HG03103 (cell line): ENCODE data around the gene PSMD13.
"Not testable (repeated sequence)": the region's sequence is repeated elsewhere in the genome, so short reads cannot be mapped to it uniquely, and the experiment has no call there.

Experiments used
- ATAC-seq: cut with Tn5 transposase; IDR thresholded peaks from one replicate; pipeline ENCODE4 v1.9.1; 2021; ENCODE audit warnings: low read depth; ENCODE audit not compliant: unreplicated experiment

PSMD13 gene

DNA sequence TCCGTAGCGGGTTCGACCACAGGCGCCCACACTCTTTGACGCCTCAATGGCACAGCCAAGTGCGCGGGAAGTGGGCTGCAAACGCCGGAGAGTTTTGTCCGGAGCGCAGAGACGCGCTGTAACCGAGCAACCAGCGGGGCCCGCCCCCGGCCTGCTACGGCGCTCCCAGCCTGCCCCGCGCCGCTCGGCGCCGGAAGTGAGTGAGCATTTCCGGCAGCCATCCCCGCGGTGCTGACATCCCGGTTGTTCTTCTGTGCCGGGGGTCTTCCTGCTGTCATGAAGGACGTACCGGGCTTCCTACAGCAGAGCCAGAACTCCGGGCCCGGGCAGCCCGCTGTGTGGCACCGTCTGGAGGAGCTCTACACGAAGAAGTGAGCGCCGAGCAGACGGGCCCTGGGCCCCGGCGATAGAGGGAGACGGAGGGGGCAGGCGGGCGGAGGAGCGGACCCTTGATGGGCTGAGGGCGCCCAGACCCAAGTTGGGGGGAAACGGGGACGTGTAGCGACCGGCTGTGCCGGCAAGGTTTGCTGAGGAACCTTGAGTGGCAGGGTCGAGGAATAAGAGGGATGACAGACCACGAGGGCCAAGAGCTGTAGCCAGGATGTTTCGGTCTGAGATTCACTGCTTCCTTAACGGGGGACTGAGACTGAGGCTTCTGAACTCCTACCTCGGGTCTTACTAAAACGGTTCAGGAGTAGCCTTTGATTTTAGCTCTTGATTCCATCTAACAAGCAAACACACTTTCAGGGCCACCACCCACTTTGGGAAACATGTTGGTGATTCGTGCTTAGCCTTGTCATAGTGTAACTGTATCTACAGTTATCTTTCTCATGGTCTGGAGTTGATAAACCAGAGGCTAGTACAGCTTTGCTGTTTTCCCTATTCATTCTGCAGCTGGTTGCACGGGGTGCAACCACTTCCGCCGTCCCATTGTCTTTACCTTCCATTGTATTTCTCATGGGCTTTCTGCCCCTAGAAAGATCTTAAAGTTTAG is at the start of gene PSMD13:
TSS of gene PSMD13 (plus strand) at position 203 of the 994 bp plus-strand sequence. CDS start at position 277, 74 bp downstream.
- ATAC-seq, result peak; percentile 63

DNA sequence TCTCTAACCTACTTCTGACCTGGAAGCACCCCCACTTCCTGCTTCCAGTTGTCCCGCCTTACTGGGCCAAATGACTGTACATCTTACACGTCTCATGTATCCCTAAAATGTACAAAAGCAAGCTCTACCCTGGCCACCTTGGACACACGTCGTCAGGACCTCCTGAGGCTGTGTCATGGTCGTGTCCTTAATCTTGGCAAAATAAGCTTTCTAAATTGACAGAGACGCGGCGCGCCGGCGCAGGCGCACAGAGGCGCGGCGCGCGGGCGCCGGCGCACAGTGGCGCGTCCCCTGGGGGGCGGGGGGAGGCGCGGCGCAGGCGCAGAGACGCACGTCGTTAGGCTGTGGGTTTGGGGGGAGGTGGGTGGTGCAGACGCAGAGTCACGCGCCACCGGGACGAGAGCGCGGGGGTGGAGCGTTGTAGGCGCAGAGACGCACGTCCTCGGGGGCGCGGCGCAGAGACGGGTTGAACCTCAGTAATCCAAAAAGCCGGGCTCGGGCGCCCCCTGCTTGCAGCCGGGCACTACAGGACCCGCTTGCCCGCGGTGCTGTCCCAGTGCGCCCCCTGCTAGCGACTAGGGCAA is 47.5 kb upstream of the PSMD13 start:
- peak; percentile 38 for ATAC-seq

DNA sequence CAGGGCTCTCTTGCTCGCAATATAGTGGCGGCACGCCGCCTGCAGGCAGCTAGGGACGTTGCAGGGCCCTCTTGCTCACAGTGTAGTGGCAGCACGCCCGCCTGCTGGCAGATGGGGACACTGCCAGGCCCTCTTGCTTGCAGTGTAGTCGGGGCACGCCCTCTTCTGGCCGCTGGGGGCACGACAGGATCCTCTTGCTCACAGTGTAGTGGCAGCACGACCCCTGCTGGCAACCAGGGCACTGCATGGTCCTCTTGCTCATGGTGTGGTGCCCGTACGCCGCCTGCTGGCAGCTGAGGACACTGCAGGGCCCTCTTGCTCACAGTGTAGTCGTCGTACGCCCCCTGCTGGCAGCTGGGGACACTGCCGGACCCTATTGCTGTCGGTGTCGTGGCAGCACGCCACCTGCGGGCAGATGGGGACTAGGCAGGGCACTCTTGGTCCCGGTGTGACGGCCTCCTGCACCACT is 46.9 kb upstream of the PSMD13 start:
- ATAC-seq, result peak; percentile 68

DNA sequence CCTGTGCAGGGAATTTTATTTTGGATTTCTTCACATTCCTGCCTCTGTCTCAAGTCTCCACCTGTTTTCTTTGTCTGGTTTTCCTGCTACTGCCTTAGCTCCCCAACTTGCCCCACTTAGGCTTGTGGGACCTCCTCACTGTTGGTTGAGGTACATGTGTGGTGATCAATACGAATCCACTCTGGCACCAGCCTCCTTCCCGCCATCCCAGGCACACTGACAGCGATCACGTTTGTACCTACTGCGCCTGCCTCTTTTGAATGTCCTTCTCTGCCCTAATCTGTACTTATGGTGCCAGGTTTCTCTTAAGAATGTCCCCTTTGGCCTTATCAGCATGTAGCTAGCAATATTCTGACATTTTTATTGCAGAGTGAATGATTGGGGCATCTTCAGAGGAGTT is 46.2 kb upstream of the PSMD13 start:
- ATAC-seq, result not testable (repeated sequence)

DNA sequence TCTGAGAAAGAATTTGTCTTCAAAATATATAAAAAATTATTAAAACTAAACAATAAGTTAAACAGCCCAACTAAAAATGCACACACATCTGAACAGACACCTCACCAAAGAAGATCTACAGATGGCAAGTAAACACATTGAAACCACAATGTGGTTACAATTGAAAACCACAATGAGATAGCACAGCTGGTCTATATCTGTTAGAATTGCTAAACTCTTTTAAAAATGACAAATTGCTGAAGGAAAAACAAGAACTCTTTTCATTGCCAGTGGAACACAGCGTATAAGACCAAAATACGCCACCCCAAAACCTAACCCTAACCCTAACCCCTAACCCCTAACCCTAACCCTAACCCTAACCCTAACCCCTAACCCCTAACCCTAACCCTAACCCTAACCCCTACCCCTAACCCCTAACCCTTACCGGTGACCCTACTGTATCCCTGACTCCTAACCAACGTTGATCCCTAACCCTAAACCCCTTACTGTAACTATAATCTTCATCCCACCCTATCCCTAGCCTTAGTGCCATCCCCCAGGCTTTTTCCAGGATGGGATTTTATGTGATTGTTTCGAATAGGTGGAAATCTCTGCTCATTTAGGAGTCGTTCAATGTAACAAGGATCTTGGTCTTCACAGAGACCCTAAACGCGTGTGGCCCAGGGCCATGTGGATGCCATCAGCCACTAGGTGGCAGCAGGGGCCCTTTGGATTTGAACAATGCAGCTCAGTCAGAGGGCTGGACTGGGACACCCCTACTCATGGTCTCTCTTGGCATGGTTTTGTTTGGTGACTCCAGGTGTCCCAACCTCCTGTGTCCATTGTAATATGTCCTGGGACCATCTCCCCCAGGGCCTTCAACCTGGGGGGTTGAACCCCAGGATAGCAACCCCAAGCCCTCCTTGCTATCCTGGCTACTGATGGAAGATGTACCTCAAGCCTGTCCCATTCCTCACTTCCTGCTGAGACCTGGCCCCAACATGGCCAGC is 45.0 kb upstream of the PSMD13 start:
- ATAC-seq, result not testable (repeated sequence)

DNA sequence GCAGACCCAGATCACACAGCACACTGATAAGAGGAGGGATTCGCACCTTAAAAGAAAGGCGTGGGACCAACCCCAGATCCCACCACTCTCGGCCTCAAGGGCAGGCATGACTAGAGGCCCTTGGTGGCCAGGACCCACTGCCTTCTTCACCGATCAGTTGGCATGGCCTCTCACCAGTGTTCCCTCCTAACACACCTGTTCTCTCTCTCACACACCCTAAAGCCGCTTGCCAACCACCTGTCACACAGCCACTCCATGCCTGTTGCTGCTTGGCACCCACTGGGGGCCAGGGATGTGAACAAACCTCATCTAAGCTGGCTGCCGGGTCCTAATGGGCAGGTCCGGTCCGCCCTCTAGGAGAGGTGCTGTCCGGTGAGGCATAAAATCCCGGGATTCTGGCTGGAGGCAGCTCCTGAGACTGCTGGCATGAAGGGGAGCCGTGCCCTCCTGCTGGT is 44.1 kb upstream of the PSMD13 start, which contains the start of gene SCGB1C1:
TSS of gene SCGB1C1 (plus strand) at position 405 of the 455 bp plus-strand sequence. CDS start at position 427, 22 bp downstream.
- ATAC-seq, result not testable (repeated sequence)

DNA sequence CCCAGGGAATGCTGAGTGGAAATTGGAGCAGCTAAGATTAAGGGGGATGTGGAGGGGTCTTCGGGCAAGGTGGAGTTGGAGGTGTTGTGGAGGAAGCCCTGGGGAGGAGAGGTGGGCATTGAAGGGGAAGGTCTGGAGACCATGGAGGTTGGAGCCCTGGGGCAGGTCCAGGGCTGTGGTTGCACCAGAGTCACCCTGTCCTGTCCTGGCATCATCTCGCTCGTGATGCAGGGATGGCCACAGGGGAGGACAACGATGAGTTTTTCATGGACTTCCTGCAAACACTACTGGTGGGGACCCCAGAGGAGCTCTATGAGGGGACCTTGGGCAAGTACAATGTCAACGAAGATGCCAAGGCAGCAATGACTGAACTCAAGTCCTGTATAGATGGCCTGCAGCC is 43.3 kb upstream of the PSMD13 start:
- not testable (repeated sequence) for ATAC-seq

DNA sequence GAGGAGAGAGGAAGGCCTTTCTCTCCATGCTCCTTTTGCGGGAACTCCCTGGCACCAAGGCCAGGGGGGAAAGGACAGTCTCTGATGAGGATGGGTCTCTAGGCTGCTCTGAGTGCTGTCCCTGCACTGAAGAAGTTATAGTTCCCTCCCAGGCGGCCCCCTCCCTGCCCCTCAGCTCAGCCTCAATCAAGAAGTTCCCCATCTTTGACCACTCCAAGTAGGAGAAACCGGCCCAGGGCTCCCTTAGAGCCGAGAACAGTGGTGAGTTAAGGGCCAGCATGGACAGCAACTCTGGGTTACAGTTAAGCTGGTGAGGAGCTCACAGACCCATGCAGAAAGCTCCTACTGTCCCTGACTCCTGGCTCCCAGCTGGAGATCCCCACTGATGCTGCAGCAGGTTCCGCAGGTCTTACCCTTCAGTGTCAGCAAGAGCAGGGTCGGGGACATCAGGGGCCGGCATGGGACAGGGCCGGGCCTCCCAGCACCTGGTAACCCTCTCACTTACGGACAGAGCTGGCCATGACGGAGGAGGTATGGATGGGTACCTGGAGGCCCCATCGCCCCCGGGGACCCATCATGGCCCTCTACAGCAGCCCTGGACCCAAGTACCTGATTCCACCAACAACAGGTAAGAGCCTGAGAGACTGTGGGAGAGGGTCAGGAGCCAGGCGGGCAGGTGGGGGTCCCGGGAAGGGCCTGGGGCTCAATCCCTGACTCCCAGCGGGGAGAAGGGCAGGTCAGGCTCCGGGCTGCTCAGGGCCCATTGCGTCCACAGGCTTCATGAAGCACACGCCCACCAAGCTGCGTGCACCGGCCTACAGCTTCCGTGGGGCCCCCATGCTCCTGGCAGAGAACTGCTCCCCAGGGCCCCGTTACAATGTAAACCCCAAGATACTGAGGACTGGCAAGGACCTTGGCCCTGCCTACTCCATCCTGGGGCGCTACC is 39.7 kb upstream of the PSMD13 start:
- no peak for ATAC-seq

DNA sequence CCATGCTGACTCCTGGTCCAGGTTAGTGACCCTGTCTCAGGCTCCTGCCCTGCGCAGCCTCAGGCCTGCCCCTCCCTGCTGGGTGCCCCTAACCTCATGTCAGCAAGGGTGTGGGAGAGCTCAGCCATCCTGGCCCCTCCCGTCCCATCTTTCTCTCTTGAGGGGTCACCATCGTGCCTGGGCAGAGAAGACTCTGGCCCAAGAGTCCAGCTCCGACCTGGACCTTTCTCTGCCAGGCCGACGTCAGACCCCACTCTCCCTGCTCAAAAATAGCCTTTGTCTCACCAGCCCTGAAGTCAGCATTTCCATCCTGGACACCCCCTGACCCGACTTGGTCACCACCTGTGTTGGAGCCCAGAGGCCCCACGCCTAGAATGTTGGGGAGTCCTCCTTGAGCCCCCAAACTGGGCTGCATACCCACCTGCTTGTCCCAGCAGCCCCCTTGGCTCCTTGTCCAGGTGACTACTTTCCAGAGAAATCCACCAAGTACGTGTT is 39.0 kb upstream of the PSMD13 start:
- ATAC-seq, result no peak

DNA sequence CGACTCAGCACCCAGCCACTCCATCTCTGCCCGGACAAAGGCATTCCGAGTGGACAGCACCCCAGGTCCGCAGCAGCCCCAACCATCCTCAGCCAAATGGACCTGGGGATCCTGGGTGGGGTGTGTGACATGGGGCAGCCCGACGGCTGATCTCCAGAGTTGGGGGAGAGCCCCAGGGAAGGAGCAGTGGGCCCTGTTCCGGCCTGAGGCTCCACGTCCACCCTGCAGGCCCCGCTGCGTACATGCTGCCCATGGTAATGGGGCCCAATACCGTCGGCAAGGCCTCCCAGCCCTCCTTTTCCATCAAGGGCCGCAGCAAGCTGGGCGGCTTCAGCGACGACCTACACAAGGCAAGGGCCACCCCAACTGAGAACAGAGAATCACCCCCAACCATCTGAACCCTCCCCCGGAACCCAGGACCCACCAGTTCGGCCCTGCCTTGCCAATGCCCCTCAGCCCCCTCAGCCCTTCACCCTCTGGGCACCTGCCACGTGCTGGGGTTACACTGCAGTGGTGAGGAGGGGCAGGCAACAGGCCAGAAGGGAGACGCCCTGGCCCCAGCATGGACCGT is 38.5 kb upstream of the PSMD13 start:
- ATAC-seq, result no peak

DNA sequence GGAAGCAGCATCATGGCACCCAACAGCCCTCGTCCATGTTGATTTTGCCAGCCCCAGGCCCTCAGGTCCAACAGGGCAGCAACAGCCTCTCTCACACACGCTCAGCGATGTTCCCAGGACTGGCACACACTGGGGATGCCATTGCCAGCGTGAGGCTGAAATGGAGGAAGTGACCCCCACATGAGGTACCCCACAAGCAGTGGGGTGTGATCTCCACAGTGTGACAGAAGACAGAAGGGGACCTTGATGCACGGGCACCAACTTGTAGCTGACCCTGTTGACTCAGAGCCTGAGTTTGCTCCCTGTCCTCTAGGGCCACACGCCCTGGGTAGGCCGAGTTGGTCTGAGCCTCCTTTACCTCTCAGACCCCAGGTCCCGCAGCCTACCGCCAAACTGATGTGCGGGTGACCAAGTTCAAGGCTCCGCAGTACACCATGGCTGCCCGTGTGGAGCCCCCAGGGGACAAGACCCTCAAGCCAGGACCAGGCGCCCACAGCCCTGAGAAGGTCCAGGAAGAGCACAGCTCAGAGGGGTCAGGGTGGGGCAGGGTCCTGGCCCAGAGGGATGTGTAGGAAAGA is 37.7 kb upstream of the PSMD13 start:
- no peak for ATAC-seq

DNA sequence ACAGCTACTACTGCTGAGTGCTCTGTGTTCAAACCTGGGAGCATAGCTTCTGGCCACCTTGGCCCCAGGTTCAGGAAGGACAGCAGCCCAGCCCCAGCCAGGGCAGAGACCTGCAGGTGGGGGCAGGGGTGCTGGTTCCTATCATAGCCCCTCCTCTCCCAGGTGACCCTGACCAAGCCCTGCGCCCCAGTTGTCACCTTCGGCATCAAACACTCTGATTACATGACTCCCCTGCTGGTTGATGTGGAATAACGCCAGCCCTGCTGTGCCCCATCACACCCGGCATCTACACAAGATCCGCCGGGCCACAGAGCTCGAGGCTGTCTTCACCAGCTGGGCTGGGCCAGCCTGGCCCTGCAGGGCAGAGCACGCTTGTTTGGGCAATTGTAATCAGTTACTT is 37.0 kb upstream of the PSMD13 start:
- ATAC-seq, result no peak

DNA sequence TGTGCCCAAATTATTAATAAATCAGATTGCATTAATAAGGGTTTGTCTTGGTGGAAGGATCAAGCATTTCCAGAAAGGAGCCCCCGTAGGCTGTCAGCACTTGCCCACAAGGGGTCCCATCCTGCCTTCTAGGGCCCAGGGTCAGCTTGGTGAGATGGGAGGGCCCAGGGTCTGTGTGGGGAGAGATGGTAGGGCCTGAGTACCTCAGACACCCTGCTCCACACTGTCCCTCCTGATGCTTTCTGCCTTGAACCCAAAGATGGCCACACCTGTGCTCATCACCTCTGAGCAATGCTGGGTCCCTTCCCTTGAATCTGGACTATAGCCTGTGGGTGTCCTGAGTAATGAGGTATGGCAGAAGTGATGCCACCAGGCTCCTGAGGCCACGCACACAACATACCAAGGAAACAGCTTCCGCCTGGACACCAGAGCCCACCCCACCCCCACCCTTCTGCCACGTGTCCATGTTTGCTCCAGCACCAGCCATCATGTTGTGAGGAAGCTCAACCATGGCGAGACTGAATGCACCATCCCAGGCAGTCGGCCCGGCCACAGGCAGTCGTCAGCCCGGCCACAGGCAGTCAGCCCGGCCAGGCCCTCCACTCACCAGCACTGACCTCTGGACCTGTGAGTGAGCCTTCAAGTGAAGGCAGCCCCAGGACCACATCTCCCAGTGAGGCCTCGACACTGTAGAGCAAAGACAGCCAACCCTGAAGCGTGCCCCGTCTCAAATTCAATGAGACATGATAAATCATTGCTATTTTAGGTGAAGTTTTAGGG is 36.4 kb upstream of the PSMD13 start:
- ATAC-seq, result no peak

DNA sequence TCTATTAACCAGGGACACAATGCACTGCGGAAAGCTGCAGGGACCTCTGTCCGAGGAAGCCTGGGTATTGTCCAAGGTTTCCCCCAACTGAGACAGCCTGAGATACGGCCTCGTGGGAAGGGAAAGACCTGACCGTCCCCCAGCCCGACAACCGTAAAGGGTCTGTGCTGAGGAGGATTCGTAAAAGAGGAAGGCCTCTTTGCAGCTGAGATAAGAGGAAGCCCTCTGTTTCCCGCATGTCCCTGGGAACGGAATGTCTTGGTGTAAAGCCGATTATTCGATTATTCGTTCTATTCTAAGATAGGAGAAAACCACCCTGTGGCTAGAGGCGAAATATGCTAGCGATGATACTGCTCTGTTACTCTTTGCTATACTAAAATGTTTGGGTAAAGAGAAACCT is 34.8 kb upstream of the PSMD13 start:
- ATAC-seq, result no peak

DNA sequence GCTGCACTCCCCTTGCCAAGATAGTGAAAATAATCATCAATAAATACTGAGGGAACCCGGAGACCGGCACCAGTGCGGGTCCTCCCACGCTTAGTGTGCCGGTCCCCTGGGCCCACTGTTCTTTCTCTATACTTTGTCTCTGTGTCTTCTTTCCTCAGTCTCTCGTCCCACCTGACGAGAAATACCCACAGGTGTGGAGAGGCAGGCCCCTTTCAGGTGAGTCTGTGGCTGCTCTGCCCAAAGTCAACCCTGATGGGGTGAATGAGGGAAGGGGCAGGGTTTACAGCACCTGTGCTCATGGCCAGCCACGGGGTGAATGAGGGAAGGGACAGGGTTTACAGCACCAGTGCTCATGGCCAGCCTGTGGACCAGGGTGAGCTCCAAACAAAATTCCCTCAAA is 34.3 kb upstream of the PSMD13 start:
- no peak for ATAC-seq

DNA sequence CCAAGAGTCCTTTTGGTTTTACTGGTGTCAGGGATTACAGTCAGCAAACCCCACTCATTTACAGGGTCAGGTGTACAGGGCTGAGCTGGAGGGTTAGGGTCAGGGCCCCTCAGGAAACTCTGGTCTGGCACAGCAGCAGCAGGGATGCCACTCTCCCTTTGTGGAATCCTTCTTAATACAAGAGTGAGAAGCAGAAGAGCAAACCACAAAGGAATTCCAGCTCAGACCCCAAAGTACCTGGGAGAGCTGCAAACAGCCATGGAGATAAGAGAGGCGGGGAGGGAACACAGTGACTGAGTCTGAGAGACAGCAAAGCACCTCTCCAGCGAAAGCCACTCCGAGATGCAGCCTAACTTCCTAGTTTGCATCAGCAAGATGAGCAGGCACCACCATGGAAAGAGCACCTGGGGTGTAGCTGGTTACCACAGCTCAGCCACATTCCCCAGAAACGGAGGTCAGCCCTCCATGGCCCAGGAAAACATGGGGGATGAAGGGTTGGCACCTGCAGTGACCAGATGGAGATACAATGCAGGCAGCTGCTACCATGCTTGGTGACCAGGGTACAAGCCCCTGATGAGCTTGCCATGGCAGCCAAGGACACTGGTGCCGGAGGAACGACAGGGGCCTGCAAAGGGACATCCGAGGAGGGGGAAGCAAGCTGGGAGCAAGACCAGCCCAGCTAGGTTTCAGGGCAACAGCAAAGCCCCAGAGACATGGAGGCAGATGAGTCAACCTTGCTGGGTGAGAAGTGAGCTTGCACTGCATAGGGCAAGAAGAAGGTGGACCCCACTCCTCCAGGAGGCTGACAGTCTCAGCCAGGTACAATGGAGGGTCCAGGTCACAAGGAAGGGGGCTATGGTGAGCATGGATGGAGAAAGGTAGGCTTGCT is 33.5 kb upstream of the PSMD13 start:
- no peak for ATAC-seq
